ENCODE results near the gene SNX11.

SNX11 gene

GRCh38 chr17:48132385-48132784, 24.8 kb downstream of the SNX11 start:
- Histone ChIP-seq H3K27me3 (ENCODE audit: control insufficient read depth, insufficient read depth, low read length) (no peaks in the 10 kb centered on the region), H3K4me1 (ENCODE audit: control insufficient read depth, insufficient read depth, low read length) (no peaks in the 10 kb centered on the region), H3K4me3 (ENCODE audit: low read depth, low read length) (no peak overlapping the region), H3K9ac (ENCODE audit: low read depth, low read length) (no peak overlapping the region), H3K27ac (ENCODE audit: low read depth, low read length) (no peak overlapping the region), H3K9me3 (ENCODE audit: control insufficient read depth, insufficient read depth, low read length) (no peaks in the 10 kb centered on the region), H3K36me3 (ENCODE audit: control insufficient read depth, insufficient read depth, low read length) (no peaks in the 10 kb centered on the region)

- no peaks in the 10 kb centered on the region for H3K9me3 ChIP-seq (ENCODE audit: control insufficient read depth, insufficient read depth, low read length)
- no peak overlapping the region for H3K4me3 ChIP-seq (ENCODE audit: low read depth, low read length)
- H3K36me3 ChIP-seq (ENCODE audit: control insufficient read depth, insufficient read depth, low read length): no peaks in the 10 kb centered on the region
- H3K27ac ChIP-seq (ENCODE audit: low read depth, low read length): no peak overlapping the region
- no peaks in the 10 kb centered on the region for H3K27me3 ChIP-seq (ENCODE audit: control insufficient read depth, insufficient read depth, low read length)
- no peaks in the 10 kb centered on the region for H3K4me1 ChIP-seq (ENCODE audit: control insufficient read depth, insufficient read depth, low read length)
- no peak overlapping the region for H3K9ac ChIP-seq (ENCODE audit: low read depth, low read length)
Observed at GRCh38 chr17:48134912-48135480, 27.4 kb downstream of the SNX11 start.

GRCh38 chr17:48137656-48138055, 30.1 kb downstream of the SNX11 start:
- no peaks in the 10 kb centered on the region for H3K27me3 ChIP-seq (ENCODE audit: control insufficient read depth, insufficient read depth, low read length)
- no peak overlapping the region for H3K4me3 ChIP-seq (ENCODE audit: low read depth, low read length)
- H3K36me3 ChIP-seq (ENCODE audit: control insufficient read depth, insufficient read depth, low read length): no peaks in the 10 kb centered on the region
- H3K9me3 ChIP-seq (ENCODE audit: control insufficient read depth, insufficient read depth, low read length): no peaks in the 10 kb centered on the region
- H3K27ac ChIP-seq (ENCODE audit: low read depth, low read length): no peak overlapping the region
- no peak overlapping the region for H3K9ac ChIP-seq (ENCODE audit: low read depth, low read length)
- no peaks in the 10 kb centered on the region for H3K4me1 ChIP-seq (ENCODE audit: control insufficient read depth, insufficient read depth, low read length)

- H3K9me3 ChIP-seq (ENCODE audit: control insufficient read depth, insufficient read depth, low read length): no peaks in the 10 kb centered on the region
- 0 out of 2 replicates have a peak, but pooled peaks cover 5% of the 10 kb centered on the region for H3K4me1 ChIP-seq (ENCODE audit: control insufficient read depth, insufficient read depth, low read length)
- no peak overlapping the region for H3K9ac ChIP-seq (ENCODE audit: low read depth, low read length)
- no peak overlapping the region for H3K27ac ChIP-seq (ENCODE audit: low read depth, low read length)
- H3K4me3 ChIP-seq (ENCODE audit: low read depth, low read length): no peak overlapping the region
- H3K27me3 ChIP-seq (ENCODE audit: control insufficient read depth, insufficient read depth, low read length): no peaks in the 10 kb centered on the region
- H3K36me3 ChIP-seq (ENCODE audit: control insufficient read depth, insufficient read depth, low read length): no peaks in the 10 kb centered on the region
Observed at GRCh38 chr17:48139944-48140343, 32.4 kb downstream of the SNX11 start.

GRCh38 chr17:48143629-48144028, 36.1 kb downstream of the SNX11 start:
- Histone ChIP-seq H3K27me3 (ENCODE audit: control insufficient read depth, insufficient read depth, low read length) (no peaks in the 10 kb centered on the region; the same call in 1 of the 2 replicates), H3K27ac (ENCODE audit: low read depth, low read length) (no peak overlapping the region)

GRCh38 chr17:48144231-48144630, 36.7 kb downstream of the SNX11 start:
- H3K4me1 ChIP-seq (ENCODE audit: control insufficient read depth, insufficient read depth, low read length): peaks cover 10% of the 10 kb centered on the region
- H3K4me3 ChIP-seq (ENCODE audit: low read depth, low read length): no peak overlapping the region
- peaks cover 1% of the 10 kb centered on the region; the same call in 1 of the 2 replicates for H3K27me3 ChIP-seq (ENCODE audit: control insufficient read depth, insufficient read depth, low read length)
- no peaks in the 10 kb centered on the region for H3K36me3 ChIP-seq (ENCODE audit: control insufficient read depth, insufficient read depth, low read length)
- no peak overlapping the region for H3K9ac ChIP-seq (ENCODE audit: low read depth, low read length)
- H3K9me3 ChIP-seq (ENCODE audit: control insufficient read depth, insufficient read depth, low read length): no peaks in the 10 kb centered on the region
- H3K27ac ChIP-seq (ENCODE audit: low read depth, low read length): no peak overlapping the region

More at GRCh38 chr17:48143629-48144028, 36.1 kb downstream of the SNX11 start:
- Histone ChIP-seq H3K4me3 (ENCODE audit: low read depth, low read length) (no peak overlapping the region), H3K9ac (ENCODE audit: low read depth, low read length) (no peak overlapping the region), H3K36me3 (ENCODE audit: control insufficient read depth, insufficient read depth, low read length) (no peaks in the 10 kb centered on the region), H3K4me1 (ENCODE audit: control insufficient read depth, insufficient read depth, low read length) (0 out of 2 replicates have a peak, but pooled peaks cover 5% of the 10 kb centered on the region), H3K9me3 (ENCODE audit: control insufficient read depth, insufficient read depth, low read length) (no peaks in the 10 kb centered on the region)

- Histone ChIP-seq H3K27ac (ENCODE audit: low read depth, low read length) (no peak overlapping the region), H3K4me1 (ENCODE audit: control insufficient read depth, insufficient read depth, low read length) (peaks cover 20% of the 10 kb centered on the region), H3K27me3 (ENCODE audit: control insufficient read depth, insufficient read depth, low read length) (peaks cover 6% of the 10 kb centered on the region; the same call in 1 of the 2 replicates), H3K36me3 (ENCODE audit: control insufficient read depth, insufficient read depth, low read length) (no peaks in the 10 kb centered on the region), H3K9me3 (ENCODE audit: control insufficient read depth, insufficient read depth, low read length) (no peaks in the 10 kb centered on the region), H3K9ac (ENCODE audit: low read depth, low read length) (no peak overlapping the region), H3K4me3 (ENCODE audit: low read depth, low read length) (no peak overlapping the region)
Observed at GRCh38 chr17:48144976-48145798, 37.6 kb downstream of the SNX11 start.

GRCh38 chr17:48148029-48148770, 40.6 kb downstream of the SNX11 start:
- no peak overlapping the region for H3K4me3 ChIP-seq (ENCODE audit: low read depth, low read length)
- H3K36me3 ChIP-seq (ENCODE audit: control insufficient read depth, insufficient read depth, low read length): no peaks in the 10 kb centered on the region
- peaks cover 6% of the 10 kb centered on the region; the same call in 1 of the 2 replicates for H3K27me3 ChIP-seq (ENCODE audit: control insufficient read depth, insufficient read depth, low read length)
- H3K9ac ChIP-seq (ENCODE audit: low read depth, low read length): no peak overlapping the region
- no peak overlapping the region for H3K27ac ChIP-seq (ENCODE audit: low read depth, low read length)
- no peaks in the 10 kb centered on the region for H3K9me3 ChIP-seq (ENCODE audit: control insufficient read depth, insufficient read depth, low read length)
- peaks cover 32% of the 10 kb centered on the region for H3K4me1 ChIP-seq (ENCODE audit: control insufficient read depth, insufficient read depth, low read length)

- Histone ChIP-seq H3K4me3 (ENCODE audit: low read depth, low read length) (no peak overlapping the region; the same call in 1 of the 2 replicates), H3K27ac (ENCODE audit: low read depth, low read length) (no peak overlapping the region), H3K9ac (ENCODE audit: low read depth, low read length) (no peak overlapping the region), H3K36me3 (ENCODE audit: control insufficient read depth, insufficient read depth, low read length) (no peaks in the 10 kb centered on the region), H3K27me3 (ENCODE audit: control insufficient read depth, insufficient read depth, low read length) (peaks cover 6% of the 10 kb centered on the region; the same call in 1 of the 2 replicates), H3K4me1 (ENCODE audit: control insufficient read depth, insufficient read depth, low read length) (peaks cover 31% of the 10 kb centered on the region), H3K9me3 (ENCODE audit: control insufficient read depth, insufficient read depth, low read length) (no peaks in the 10 kb centered on the region)
Observed at GRCh38 chr17:48148854-48149786, 41.6 kb downstream of the SNX11 start.

- H3K9ac ChIP-seq (ENCODE audit: low read depth, low read length): no peak overlapping the region
- no peak overlapping the region; the same call in 1 of the 2 replicates for H3K4me3 ChIP-seq (ENCODE audit: low read depth, low read length)
- H3K4me1 ChIP-seq (ENCODE audit: control insufficient read depth, insufficient read depth, low read length): peaks cover 31% of the 10 kb centered on the region
- no peaks in the 10 kb centered on the region for H3K36me3 ChIP-seq (ENCODE audit: control insufficient read depth, insufficient read depth, low read length)
- no peak overlapping the region for H3K27ac ChIP-seq (ENCODE audit: low read depth, low read length)
- no peaks in the 10 kb centered on the region for H3K9me3 ChIP-seq (ENCODE audit: control insufficient read depth, insufficient read depth, low read length)
- H3K27me3 ChIP-seq (ENCODE audit: control insufficient read depth, insufficient read depth, low read length): peaks cover 6% of the 10 kb centered on the region; the same call in 1 of the 2 replicates
Observed at GRCh38 chr17:48149787-48150463, 42.4 kb downstream of the SNX11 start.

Measured in HUES48 (cell line).